K562 (cell line): ENCODE data around the gene BTBD2. TPM values are rescaled to one million over a fixed set of nuclear protein-coding genes. Genes with fewer than 3 reads are reported as not detected.

Experiments used
- CCAR2 ChIP-seq: fragments of 200-400 bp; formaldehyde crosslinking; IDR thresholded peaks from 2 replicates; pipeline ENCODE4 v1.6.1; 2017; ENCODE audit warnings: mild to moderate bottlenecking, low read depth, low read length
- CREB1 ChIP-seq, 2 experiments: sonication (generic) in 1 of 2; formaldehyde crosslinking in 1 of 2; IDR thresholded peaks; 2 replicates each; pipeline versions ENCODE4 v1.6.1 to v1.8.0; 2012 to 2022; ENCODE audit warnings: inconsistent platforms in 1 of 2, mild to moderate bottlenecking in 1 of 2, missing genetic modification reagents in 1 of 2, moderate library complexity in 1 of 2
- DDX20 ChIP-seq: fragments of 450-650 bp; IDR thresholded peaks from 2 replicates; pipeline ENCODE4 v1.6.1; 2016; ENCODE audit warnings: missing genetic modification characterization, low read depth, mild to moderate bottlenecking, missing compliant biosample characterization, moderate library complexity
- FOXJ2 ChIP-seq: fragments of 200-800 bp; sonication (Bioruptor generic); IDR thresholded peaks from 2 replicates; pipeline ENCODE4 v1.6.1; 2016; ENCODE audit warnings: missing genetic modification characterization, missing compliant biosample characterization
- HMGXB4 ChIP-seq: sonication (generic); formaldehyde crosslinking; IDR thresholded peaks from 2 replicates; pipeline ENCODE4 v1.8.1; 2023; ENCODE audit warnings: mild to moderate bottlenecking, missing genetic modification reagents
- HOMEZ ChIP-seq: fragments of 250-450 bp; sonication (Bioruptor Pico); IDR thresholded peaks from 2 replicates; pipeline ENCODE4 v1.4.0; 2020; ENCODE audit warnings: mild to moderate bottlenecking, moderate library complexity
- KDM4B ChIP-seq, 2 experiments: fragments of 450-650 bp in 1 of 2; sonication (generic) in 1 of 2; IDR thresholded peaks; 2 replicates each; pipeline ENCODE4 v1.6.1; 2016 to 2017; ENCODE audit warnings: borderline replicate concordance in 2 of 2, antibody characterized with exemption in 1 of 2, low read depth in 1 of 2, mild to moderate bottlenecking in 1 of 2
- MAX ChIP-seq: sonication (generic); formaldehyde crosslinking; IDR thresholded peaks from 2 replicates; pipeline ENCODE4 v1.9.0; 2022; ENCODE audit warnings: mild to moderate bottlenecking, missing genetic modification reagents
- MLLT1 ChIP-seq, 2 experiments: fragments of 450-650 bp; IDR thresholded peaks; 2 replicates each; pipeline ENCODE4 v1.6.1; 2016
- MYC ChIP-seq, 2 experiments: fragments of 250-450 bp in 1 of 2; sonication (Bioruptor Pico) in 1 of 2; IDR thresholded peaks; 2 replicates each; pipeline versions ENCODE4 v1.5.1 to v1.6.1; 2012 to 2021; ENCODE audit warnings: low read depth in 2 of 2, borderline replicate concordance in 1 of 2, improper control_type of control experiment in 1 of 2, low read length in 1 of 2, mild to moderate bottlenecking in 1 of 2, moderate library complexity in 1 of 2
- NKRF ChIP-seq: fragments of 450-650 bp; IDR thresholded peaks from 2 replicates; pipeline ENCODE4 v1.6.1; 2016; ENCODE audit warnings: borderline replicate concordance
- PHB ChIP-seq: fragments of 250-450 bp; sonication (Bioruptor Pico); IDR thresholded peaks from 2 replicates; pipeline ENCODE4 v1.5.0; 2021
- RFX7 ChIP-seq: fragments of 250-450 bp; sonication (Bioruptor Pico); IDR thresholded peaks from 2 replicates; pipeline ENCODE4 v1.5.1; 2021; ENCODE audit warnings: mild to moderate bottlenecking
- RUNX1 ChIP-seq: sonication (generic); IDR thresholded peaks from 2 replicates; pipeline ENCODE4 v1.6.1; 2016; ENCODE audit warnings: antibody characterized with exemption, low read depth
- SAFB ChIP-seq: fragments of 200-400 bp; formaldehyde crosslinking; IDR thresholded peaks from 2 replicates; pipeline ENCODE4 v1.6.1; 2017; ENCODE audit warnings: low read depth, low read length, borderline replicate concordance
- ZNF224 ChIP-seq: sonication (generic); formaldehyde crosslinking; IDR thresholded peaks from 2 replicates; pipeline ENCODE4 v1.8.0; 2022; ENCODE audit warnings: mild to moderate bottlenecking, missing genetic modification reagents
- ZNF431 ChIP-seq: sonication (generic); formaldehyde crosslinking; IDR thresholded peaks from 2 replicates; pipeline ENCODE4 v1.8.0; 2022; ENCODE audit warnings: mild to moderate bottlenecking, missing genetic modification reagents
- ZNF436 ChIP-seq: fragments of 250-450, 450-650 bp; sonication (Bioruptor Pico); formaldehyde crosslinking; IDR thresholded peaks from 2 replicates; pipeline ENCODE4 v1.7.0; 2020; ENCODE audit warnings: mild to moderate bottlenecking
- ZNF507 ChIP-seq: conservative IDR thresholded peaks from 2 replicates; pipeline ENCODE4 v1.6.1; 2017; ENCODE audit warnings: missing genetic modification characterization, missing compliant biosample characterization
- polyA plus RNA-seq, 8 experiments: library from polyadenylated mRNA; depleted of rRNA in 4 of 8; stranded (reverse) in 5 of 8; unstranded in 3 of 8; fragments of >200 nt; fragmentation: Nextera tagmentation in 2 of 8; fragmentation: Illumina TruSeq in 1 of 8; extraction: Ambion mirVana in 2 of 8; extraction: Trizol in 1 of 8; gene quantifications; 2 replicates each; pipeline versions ENCODE4 v1.2.1 to v1.2.3, GENCODE V29; 2011 to 2014; ENCODE audit warnings: inconsistent platforms in 1 of 8, missing spikeins in 1 of 8
- total RNA-seq, 7 experiments: library from RNA; depleted of rRNA in 6 of 7; stranded (reverse); fragments of >200 nt in 6 of 7; fragmentation: Illumina TruSeq in 2 of 7; extraction: Trizol in 2 of 7; gene quantifications; 2 replicates each; pipeline versions ENCODE4 v1.2.1 to v1.2.3, GENCODE V29; 2011 to 2021; ENCODE audit warnings: low replicate concordance in 1 of 7

The BTBD2 gene
- total and polyA plus RNA-seq, 9 of the 15 experiments (the other 6 are each of a cell fraction or from before 2014, with no cell fraction given) = 0.10 to 15.6 (median 6.9) TPM

GRCh38 chr19:2034729-2035589 is 19.4 kb upstream of the BTBD2 start (continued):
- TF ChIP-seq MYC (IDR thresholded peaks at IDR 0.05; ENCODE audit: low read depth, low read length) = no peak
- no peak for TF ChIP-seq MYC (CRISPR knock-in tag; IDR thresholded peaks at IDR 0.05; ENCODE audit: borderline replicate concordance, low read depth)
- TF ChIP-seq RFX7 (CRISPR knock-in tag) = no peak
- TF ChIP-seq MAX (CRISPR knock-in tag) = peak; percentile 53
- no peak for TF ChIP-seq FOXJ2 (tag)
- no peak for TF ChIP-seq SAFB
- no peak for TF ChIP-seq HOMEZ (CRISPR knock-in tag)
- TF ChIP-seq KDM4B (IDR thresholded peaks at IDR 0.05; ENCODE audit: borderline replicate concordance in 2 of 2, low read depth in 1 of 2) = peak in 1 of 2 experiments; percentile 5; a peak in 1 of 4 replicates
- TF ChIP-seq HMGXB4 (CRISPR knock-in tag) = no peak
- TF ChIP-seq ZNF431 (CRISPR knock-in tag) = no peak
- 0 out of 2 replicates have a peak, but pooled peaks have one; percentile 15 for TF ChIP-seq ZNF436
- TF ChIP-seq CREB1 (IDR thresholded peaks at IDR 0.05) = no peak
- peak; percentile 70 for TF ChIP-seq CREB1 (CRISPR knock-in tag; IDR thresholded peaks at IDR 0.05)
- no peak for TF ChIP-seq RUNX1
- 0 out of 4 replicates have a peak, but pooled peaks of 1 of the 2 experiments have one; percentile 40 for TF ChIP-seq MLLT1 (IDR thresholded peaks at IDR 0.05)
- TF ChIP-seq NKRF = no peak; the same call in 1 of the 2 replicates
- TF ChIP-seq CCAR2 = no peak
- TF ChIP-seq DDX20 (tag) = no peak
- TF ChIP-seq ZNF224 = no peak
- no peak for TF ChIP-seq ZNF507 (tag)
- no peak for TF ChIP-seq PHB
